ENCODE measurements around the gene PCYT2. TPM values are rescaled to one million over a fixed set of nuclear protein-coding genes. Genes with fewer than 3 reads are reported as not detected.
"Not testable (repeated sequence)": the region's sequence is repeated elsewhere in the genome, so short reads cannot be mapped to it uniquely, and the experiment has no call there.

Gene PCYT2
- total and polyA plus RNA-seq, 12 donors = 29.5 to 64.1 (median 47.7) TPM

DNA sequence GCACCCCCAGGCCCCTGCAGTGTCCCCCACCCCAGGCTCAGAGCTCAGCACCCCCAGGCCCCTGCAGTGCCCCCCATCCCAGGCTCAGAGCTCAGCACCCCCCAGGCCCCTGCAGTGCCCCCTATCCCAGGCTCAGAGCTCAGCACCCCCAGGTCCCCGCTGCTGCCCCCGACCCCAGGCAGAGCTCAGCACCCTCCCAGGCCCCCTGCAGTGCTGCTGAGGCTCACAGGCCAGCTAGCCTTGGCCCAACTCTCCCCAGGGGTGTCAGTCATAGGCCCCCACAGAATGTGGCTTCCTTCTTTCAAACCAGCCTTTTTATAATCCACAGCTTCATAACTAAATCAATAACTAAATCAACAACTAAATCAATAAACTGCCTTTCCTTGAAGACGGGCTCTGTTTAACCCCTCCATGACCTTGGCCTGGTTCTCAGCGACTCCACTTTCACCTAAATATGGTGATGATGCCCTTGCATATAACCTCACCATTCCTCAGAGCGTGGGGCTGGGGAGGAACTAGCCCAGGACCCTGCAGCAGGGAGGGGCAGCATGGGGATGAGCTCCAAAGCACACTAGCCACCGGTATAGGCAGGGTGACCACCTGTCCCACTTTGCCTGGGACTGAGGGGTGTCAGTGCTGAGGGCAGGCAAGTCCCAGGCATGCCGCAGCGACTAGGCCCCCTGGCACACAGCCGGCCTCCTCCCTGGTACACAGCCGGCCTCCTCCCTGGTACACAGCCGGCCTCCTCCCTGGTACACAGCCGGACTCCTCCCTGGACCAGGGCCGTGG is 44.8 kb upstream of the PCYT2 start:
- no peak overlapping the region for H3K27ac ChIP-seq

DNA sequence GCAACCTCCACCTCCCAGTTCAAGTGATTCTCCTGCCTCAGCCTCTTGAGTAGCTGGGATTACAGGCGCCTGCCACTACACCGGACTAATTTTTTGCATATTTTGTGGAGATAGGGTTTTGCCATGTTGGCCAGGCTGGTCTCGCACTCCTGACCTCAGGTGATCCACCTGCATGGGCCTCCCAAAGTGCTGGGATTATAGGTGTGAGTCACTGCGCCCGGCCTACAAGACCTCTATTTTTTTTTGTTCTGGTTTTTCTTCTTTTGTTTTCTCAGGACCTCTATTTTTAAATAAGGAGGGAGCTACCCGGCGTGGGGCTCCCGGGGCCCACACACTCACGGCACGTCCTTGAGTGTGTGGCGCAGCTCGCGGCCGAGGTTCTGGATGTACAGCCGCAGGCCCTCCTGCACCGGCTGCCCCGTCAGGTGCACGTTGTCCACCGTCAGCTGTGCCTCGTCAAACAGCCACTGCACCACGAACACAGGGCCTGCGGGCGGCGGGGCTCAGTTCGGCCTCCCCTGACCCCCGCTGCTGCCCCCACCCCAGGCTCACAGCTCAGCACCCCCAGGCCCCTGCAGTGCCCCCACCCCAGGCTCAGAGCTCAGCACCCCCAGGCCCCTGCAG is 44.0 kb upstream of the PCYT2 start:
- Histone ChIP-seq H3K27me3 (peaks cover 18 to 43% (median 37%) of the 10 kb centered on the region in 7 donors), H3K9me3 (peaks cover 0 to 3% (median 0%) of the 10 kb centered on the region in 11 donors), H3K36me3 (no peaks in the 10 kb centered on the region), H3K4me1 (peaks cover 0 to 11% (median 8%) of the 10 kb centered on the region in 9 donors), H3K4me3 (no peak overlapping the region), H3K27ac (no peak overlapping the region)
- intact Hi-C loops (cut with DNase I) = loop anchor here in 6 of 10 donors (5.0 to 10.0 kb wide), 4 partner anchors 62 to 202 kb away; no protein-coding TSS in a partner anchor
- WGBS, 2 donors = 90 to 91% methylated on average over 26 of the region's 26 CpGs
- ATAC-seq (no peak), DNase-seq (no peak)
- TF ChIP-seq, protein P1, sequence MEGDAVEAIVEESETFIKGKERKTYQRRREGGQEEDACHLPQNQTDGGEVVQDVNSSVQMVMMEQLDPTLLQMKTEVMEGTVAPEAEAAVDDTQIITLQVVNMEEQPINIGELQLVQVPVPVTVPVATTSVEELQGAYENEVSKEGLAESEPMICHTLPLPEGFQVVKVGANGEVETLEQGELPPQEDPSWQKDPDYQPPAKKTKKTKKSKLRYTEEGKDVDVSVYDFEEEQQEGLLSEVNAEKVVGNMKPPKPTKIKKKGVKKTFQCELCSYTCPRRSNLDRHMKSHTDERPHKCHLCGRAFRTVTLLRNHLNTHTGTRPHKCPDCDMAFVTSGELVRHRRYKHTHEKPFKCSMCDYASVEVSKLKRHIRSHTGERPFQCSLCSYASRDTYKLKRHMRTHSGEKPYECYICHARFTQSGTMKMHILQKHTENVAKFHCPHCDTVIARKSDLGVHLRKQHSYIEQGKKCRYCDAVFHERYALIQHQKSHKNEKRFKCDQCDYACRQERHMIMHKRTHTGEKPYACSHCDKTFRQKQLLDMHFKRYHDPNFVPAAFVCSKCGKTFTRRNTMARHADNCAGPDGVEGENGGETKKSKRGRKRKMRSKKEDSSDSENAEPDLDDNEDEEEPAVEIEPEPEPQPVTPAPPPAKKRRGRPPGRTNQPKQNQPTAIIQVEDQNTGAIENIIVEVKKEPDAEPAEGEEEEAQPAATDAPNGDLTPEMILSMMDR (IDR thresholded peaks at IDR 0.05) = no peak

More for the DNA sequence above, 44.8 kb upstream of the PCYT2 start:
- WGBS, 2 donors = 83% methylated on average over 13 of the region's 13 CpGs
- H3K9me3 ChIP-seq = peaks cover 0 to 3% (median 0%) of the 10 kb centered on the region in 11 donors
- peaks cover 24 to 49% (median 42%) of the 10 kb centered on the region in 7 donors for H3K27me3 ChIP-seq
- no peaks in the 10 kb centered on the region for H3K36me3 ChIP-seq
- intact Hi-C loops (cut with DNase I) = loop anchor here in 6 of 10 donors (5.0 to 10.0 kb wide), 4 partner anchors 61 to 201 kb away; no protein-coding TSS in a partner anchor
- TF ChIP-seq, protein P1 (IDR thresholded peaks at IDR 0.05) = no peak
- DNase-seq (no peak), ATAC-seq (no peak)
- H3K4me3 ChIP-seq = no peak overlapping the region
- peaks cover 0 to 16% (median 13%) of the 10 kb centered on the region in 9 donors for H3K4me1 ChIP-seq

DNA sequence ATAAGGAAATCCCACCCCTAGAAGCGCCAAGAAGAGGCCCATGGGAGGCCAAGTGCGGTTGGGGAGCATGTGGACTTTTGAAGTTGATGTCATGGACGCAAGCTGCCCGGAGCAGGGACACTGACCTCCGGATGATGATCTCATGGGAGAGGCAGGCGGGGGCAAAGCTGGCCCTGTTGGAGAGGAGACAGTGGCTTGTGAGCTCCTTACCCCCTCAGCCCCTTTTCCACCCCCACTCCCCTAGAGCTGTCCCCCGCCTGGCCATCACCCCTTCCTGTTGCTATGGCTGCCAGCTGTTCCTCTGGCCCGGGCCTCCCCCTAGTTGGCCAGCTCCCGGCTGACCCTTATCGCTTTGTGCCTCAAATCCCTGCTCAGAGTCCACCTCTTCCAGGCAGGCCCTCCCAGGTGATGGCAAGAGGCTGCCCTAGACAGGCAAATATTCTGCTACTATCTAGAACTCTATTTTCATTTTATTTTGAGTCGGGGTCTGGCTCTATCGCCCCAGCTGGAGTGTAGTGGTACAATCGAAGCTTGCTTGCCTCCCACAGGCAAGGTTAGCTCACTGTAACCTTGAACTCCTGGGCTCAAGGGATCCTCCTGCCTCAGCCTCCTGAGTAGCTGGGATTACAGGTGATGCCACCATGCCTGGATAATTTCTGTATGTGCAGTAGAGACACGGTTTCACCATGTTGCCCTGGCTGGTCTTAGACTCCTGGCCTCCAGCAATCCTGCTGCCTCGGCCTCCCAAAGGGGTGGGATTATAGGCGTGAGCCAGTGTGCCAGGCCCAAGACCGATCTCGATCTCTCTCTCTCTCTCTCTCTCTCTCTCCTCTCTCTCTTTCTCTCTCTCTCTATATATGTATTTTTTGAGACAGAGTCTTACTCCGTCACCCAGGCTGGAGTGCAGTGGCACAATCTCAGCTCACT is 43.2 kb upstream of the PCYT2 start:
- intact Hi-C loops (cut with DNase I) = loop anchor here in 6 of 10 donors (5.0 to 10.0 kb wide), 4 partner anchors 63 to 203 kb away; no protein-coding TSS in a partner anchor
- 75% methylated on average over 19 of the region's 19 CpGs for WGBS, 2 donors
- no peak for ATAC-seq

DNA sequence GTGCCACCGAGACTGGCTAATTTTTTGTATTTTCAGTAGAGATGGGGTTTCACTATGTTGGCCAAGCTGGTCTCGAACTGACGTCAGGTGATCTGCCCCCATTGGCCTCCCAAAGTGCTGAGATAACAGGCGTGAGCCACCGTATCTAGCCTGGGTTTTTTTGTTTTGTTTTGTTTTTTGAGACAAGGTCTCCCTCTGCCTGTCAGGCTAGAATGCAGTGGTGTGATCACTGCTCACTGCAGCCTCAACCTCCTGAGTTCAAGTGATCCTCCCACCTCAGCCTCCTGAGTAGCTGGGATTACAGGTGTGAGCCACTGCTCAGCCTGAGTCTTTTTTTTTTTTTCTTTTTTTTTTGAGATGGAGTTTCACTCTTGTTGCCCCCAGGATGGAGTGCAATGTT is 42.2 kb upstream of the PCYT2 start:
- ATAC-seq, H3K27ac ChIP-seq, H3K4me1 ChIP-seq, H3K36me3 ChIP-seq, H3K9me3 ChIP-seq, DNase-seq, H3K4me3 ChIP-seq: not testable (repeated sequence)
- intact Hi-C loops (cut with DNase I) = loop anchor here in 4 of 10 donors (10.0 kb wide), 1 partner anchor 201 kb away; no protein-coding TSS in a partner anchor
- WGBS, 2 donors = 65 to 72% methylated on average over 5 of the region's 5 CpGs
- H3K27me3 ChIP-seq = peaks cover 2 to 27% (median 21%) of the 10 kb centered on the region in 7 donors

More for the DNA sequence above, 43.2 kb upstream of the PCYT2 start:
- Histone ChIP-seq H3K36me3 (no peaks in the 10 kb centered on the region), H3K27me3 (peaks cover 12 to 36% (median 31%) of the 10 kb centered on the region in 7 donors), H3K9me3 (peaks cover 0 to 3% (median 0%) of the 10 kb centered on the region in 11 donors), H3K4me1 (peaks cover 0 to 6% (median 3%) of the 10 kb centered on the region in 9 donors), H3K4me3 (no peak overlapping the region), H3K27ac (no peak overlapping the region)
- DNase-seq = no peak
- TF ChIP-seq, protein P1 (IDR thresholded peaks at IDR 0.05) = no peak

All from heart right ventricle (tissue), 16 donors.